HUDEP-2 (cell line): ENCODE data around the gene YBX1.
A peak's percentile ranks its signal among the peaks of the same experiment; 100 is the strongest.

Experiments
- DNase-seq, 76 experiments: peaks; one replicate each; lab custom pipeline; 2025; ENCODE audit not compliant: unreplicated experiment in 76 of 76; lab: John Stamatoyannopoulos, UW

The YBX1 gene

GRCh38 chr1:42733415-42734200 is 51.4 kb downstream of the YBX1 start:
- no peak for DNase-seq

DNA sequence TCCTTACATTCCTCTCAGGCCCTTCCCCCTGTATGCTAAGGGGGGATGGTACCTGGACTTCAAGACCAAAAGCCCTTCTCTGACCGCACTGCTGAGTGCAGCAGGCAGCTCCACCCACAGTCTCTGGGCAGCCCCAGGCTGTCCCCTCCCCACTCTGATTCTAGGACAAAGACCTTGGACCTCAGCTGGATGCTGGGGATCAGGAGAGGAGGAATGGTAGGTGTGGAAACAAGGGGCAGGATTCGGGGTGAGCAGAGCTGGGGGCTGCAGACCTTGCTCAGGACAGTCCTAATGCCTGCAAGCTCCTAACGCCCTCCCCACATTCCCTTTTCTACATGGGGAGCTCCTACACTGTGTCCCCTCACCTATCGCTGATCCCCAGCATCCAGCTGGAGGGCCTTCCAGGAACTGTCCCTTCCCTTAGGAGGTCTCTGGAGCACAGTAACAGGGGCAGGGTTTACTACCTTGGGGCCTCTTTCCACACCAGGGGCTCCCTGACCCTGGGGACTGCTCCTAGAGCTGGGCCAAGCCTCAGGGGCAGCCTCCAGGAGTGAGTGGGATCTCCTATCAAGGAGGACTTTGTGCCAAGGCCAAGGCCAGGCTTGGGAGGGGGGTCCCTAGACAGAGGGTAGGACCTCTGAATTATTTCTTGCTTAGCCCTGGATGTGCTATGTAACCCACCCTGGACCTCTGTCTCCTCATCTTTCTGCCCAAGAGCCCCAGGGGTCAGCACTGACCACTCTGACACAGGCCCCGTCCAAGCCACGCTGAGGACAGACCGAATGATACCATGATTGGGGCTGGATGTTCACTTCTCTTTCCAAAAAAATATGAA is 52.2 kb downstream of the YBX1 start:
- DNase-seq = no peak

GRCh38 chr1:42735056-42735455 is 52.8 kb downstream of the YBX1 start:
- DNase-seq = no peak

GRCh38 chr1:42735477-42736105 is 53.4 kb downstream of the YBX1 start:
- peak in 3 of 76 experiments; percentile 32 to 36 (median 35) for DNase-seq

DNA sequence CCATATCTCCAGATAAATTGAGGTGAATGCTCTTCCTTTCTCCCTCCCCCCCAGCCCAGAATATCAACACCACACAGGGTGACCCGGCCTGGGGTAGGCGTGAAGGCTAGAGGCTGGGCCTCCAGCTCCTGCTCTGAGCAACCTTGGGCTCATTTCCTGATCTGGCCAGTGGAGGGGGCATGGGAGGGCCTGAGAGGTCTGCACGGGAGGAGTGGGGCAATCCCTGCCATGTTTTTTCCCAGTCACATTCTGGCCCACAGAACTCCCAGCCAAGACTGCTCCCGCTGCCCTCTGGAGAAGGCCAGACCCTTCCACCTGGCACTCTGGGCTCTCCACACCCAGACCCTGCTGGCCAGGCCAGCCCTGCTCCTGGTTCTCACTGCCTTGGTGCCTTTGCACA is 53.9 kb downstream of the YBX1 start:
- DNase-seq = peak in 42 of 76 experiments; percentile 5 to 65 (median 32)

DNA sequence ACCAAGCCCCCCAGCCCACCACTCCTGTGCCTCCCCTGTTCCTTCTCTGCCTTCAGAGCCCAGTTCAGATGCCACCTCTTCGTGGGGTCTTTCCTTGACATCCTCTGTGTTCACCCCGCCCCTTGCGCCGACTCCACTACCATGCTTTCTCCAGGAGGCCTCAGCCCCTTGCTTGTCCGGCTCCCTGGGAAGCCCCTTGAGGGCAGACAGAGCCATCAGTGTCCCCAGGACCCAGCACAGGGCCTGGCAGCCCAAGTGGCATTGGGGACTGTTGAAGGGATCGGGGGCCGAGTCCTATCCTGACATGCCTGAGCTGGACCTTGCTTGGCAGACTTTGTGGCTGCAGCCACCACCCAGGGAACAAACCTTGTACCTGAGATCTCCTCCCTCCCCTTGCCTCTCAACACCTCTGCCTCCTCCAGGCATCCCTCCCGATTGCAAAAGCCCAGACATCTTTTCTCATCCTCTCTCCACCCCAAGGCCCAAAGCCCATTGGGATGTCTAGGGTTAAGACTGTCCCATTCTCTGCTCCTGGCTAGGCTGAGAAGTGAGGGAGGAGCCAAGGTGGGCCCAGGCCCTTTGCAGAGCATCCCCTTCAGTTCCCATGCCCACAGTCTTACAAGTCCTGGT is 54.5 kb downstream of the YBX1 start:
- no peak for DNase-seq

DNA sequence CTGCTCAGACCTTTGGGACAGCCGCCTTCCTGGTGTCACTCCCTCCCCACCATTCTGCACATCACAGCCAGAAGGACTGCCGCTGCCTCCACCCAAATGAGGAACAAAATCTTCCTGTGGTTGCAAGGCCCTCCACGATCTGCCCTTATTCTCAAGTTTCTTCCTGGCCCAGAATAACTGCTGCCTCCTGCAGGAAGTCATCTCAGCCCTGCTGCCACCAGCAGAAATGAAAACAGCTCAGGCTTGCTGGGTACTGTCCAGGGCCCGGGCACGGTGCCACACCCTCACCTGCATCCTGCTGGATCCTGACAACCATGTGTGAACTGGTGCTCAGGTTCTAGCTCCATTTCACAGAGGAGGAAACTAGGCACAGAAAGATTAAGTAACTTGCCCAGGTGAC is 55.0 kb downstream of the YBX1 start:
- DNase-seq = no peak

GRCh38 chr1:42737986-42738677 is 55.9 kb downstream of the YBX1 start:
- no peak for DNase-seq

DNA sequence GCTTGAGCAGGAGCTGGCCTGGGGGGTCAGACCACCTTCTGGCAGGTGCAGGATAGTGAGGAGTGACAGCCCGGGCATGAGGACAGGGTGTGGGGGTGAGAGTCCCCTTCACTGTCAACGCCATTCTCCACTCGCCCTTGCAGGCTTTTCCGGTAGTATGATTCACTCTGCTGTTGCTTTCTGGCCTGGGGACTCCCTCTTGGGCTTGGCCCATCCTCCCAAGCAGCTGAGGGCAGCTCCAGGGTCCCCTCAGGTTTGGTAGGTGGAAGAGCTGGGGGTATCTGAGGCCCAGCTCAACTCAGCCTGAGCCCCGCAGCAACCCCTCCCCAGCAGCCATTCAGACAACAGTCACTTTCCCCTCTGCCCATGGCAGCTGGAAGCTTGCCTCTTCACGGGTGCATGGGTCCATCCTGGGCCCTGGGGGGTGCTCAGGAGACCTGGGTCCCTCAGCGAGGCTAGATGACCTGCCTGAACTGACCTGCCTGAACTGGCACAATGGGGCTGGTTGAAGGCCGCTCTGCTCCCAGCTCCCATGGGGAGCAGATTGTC is 56.5 kb downstream of the YBX1 start:
- no peak for DNase-seq

GRCh38 chr1:42739753-42740700 is 57.8 kb downstream of the YBX1 start, which contains the start of gene CLDN19:
TSS of gene CLDN19 (minus strand) at chr1:42740236. CDS start at chr1:42740063, 173 bp downstream.
- DNase-seq = no peak

- DNase-seq = no peak
Measured at GRCh38 chr1:42740851-42741580, 58.8 kb downstream of the YBX1 start.

DNA sequence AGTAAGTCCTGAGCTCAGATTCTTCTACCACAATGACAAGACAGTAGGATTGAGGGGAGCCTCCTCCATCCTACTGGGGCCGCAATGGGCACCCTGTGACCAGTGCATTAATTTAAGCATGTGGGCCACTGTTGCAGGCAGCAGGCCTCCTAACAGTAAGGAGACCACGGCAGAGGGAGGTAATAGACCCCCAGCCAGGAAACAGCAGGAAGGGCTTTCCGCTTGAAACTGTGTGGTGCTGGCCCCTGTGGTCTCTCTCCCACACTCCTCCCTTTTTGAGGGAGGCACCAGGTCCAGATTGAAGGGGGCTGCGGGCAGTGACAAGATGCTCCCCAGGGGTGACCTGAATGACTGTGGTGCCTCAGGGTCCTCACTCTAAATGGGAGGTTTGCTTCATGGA is 59.5 kb downstream of the YBX1 start:
- no peak for DNase-seq

DNA sequence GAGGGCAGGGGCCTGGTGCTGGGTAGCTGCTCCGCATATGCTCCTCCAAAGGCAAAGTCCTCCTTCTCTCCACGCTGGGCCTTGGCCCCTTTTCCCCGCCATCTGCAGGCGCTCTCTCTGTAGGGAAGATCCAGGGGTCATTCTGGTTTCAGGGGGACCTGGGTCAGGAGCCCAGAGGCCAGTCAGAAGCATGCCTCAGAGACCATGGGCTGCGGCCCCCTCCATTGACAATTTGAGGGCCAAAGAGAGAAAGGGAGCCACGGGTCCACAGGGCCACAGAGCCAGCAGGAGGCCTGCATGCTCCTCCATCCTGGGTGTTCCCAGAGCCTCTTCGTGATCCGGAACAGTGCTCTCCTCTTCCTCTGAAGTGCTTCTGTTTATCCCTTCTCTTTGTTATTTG is 59.9 kb downstream of the YBX1 start:
- no peak for DNase-seq

- no peak for DNase-seq
Measured at GRCh38 chr1:42742617-42743316, 60.5 kb downstream of the YBX1 start.

DNA sequence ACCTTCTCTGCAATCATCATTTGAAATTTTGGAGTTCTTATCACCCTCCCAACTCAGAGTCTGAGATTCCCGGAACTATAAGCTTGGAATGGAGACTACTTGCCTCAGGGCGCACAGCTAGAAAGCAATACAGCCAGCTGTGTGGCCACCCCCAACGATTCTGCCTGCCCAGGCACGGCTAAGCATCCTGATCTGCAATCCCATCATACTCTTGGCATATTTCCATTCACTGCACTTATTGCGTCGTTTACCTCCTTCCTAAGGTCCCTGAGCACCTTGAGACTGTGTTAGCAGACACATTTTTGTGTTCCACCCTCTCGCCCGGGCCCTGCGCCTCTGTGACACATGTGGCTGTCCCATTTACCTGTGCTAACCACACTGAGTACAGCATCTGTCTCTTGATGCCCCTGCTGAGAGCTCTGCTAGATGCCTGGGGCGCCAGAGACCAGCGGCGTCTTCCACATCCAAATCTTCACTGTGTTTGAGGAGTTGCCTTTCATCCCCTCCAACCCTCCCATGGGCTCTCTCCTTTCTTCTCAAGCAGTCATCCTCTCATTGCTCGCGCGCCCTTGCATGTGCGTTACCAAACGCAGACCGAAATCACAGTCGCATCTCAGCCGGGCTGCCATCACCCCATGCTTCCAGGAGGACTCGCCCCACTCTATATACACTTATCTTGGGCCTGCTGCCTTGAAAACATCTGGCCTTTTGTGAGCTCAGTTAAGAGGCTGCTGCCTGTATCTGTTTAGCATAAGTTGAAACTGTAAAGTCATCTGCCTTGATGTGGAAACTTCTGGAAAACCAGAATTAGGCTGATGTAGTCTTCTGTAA is 61.3 kb downstream of the YBX1 start:
- no peak for DNase-seq

- no peak for DNase-seq
Measured at GRCh38 chr1:42744148-42744413, 61.9 kb downstream of the YBX1 start.

DNA sequence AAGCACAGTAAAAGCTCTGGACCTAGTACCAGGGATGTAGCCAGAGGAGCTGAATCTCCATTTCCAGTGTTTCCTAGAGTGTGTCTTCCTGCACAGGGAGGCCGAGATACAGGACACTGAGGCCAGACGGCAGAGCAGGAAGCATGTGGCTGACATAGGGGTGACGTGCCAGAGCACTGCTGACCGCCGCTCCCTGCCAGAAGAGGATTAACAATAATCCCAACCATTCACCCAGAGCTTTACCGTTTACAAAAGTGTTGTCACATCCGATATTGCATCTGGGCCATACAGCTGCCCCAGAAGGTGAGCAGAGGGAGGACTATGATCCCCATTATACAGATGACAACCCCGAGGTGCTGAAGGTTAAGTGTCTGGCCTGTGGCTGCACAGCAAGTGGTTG is 63.6 kb downstream of the YBX1 start:
- DNase-seq = no peak
